Neural cell (in vitro differentiated cells): ENCODE measurements around the gene CAPN8. TPM values are rescaled to one million over a fixed set of nuclear protein-coding genes. Genes with fewer than 3 reads are reported as not detected.

Experiments
- H2AFZ ChIP-seq: fragments of 200-600, 300-800 bp; sonication (generic), shearing (Covaris generic); 2 replicates; pipeline ENCODE4 v1.6.0; 2014; ENCODE audit warnings: low read depth, mild to moderate bottlenecking, antibody characterized with exemption, low read length, moderate library complexity
- H3F3A ChIP-seq: fragments of 200-600 bp; shearing (Covaris generic); 2 replicates; pipeline ENCODE4 v1.6.1; 2016; ENCODE audit warnings: mild to moderate bottlenecking, moderate library complexity, mixed read lengths, antibody characterized with exemption, low read length; ENCODE audit not compliant: insufficient read depth, poor library complexity, severe bottlenecking
- H3K27ac ChIP-seq: fragments of 200-600, 300-800 bp; sonication (generic), shearing (Covaris generic); 2 replicates; pipeline ENCODE4 v1.5.1; 2014; ENCODE audit warnings: mild to moderate bottlenecking, low read length, moderate library complexity
- H3K27me3 ChIP-seq: fragments of 300-800, 200-600 bp; sonication (generic), shearing (Covaris generic); 2 replicates; pipeline ENCODE4 v1.6.0; 2014; ENCODE audit warnings: mild to moderate bottlenecking, low read depth, low read length, moderate library complexity; ENCODE audit not compliant: insufficient read depth
- H3K36me3 ChIP-seq: fragments of 300-800, 200-600 bp; sonication (generic), shearing (Covaris generic); 2 replicates; pipeline ENCODE4 v1.5.1; 2014; ENCODE audit warnings: mild to moderate bottlenecking, antibody characterized with exemption, low read length, moderate library complexity; ENCODE audit not compliant: insufficient read depth
- H3K4me2 ChIP-seq: fragments of 300-800, 200-600 bp; sonication (generic), shearing (Covaris generic); 2 replicates; pipeline ENCODE4 v1.6.0; 2014; ENCODE audit warnings: mild to moderate bottlenecking, low read length
- H3K4me3 ChIP-seq: fragments of 300-800, 200-600 bp; sonication (generic), shearing (Covaris generic); 2 replicates; pipeline ENCODE4 v1.5.1; 2014; ENCODE audit warnings: mild to moderate bottlenecking, low read length, moderate library complexity
- H3K79me2 ChIP-seq: fragments of 200-600 bp; shearing (Covaris generic); replicated peaks from 2 replicates; pipeline ENCODE4 v1.6.0; 2014; ENCODE audit warnings: mild to moderate bottlenecking, low read length, moderate library complexity; ENCODE audit not compliant: insufficient read depth
- H3K9ac ChIP-seq: fragments of 300-800, 200-600 bp; sonication (generic), shearing (Covaris generic); 2 replicates; pipeline ENCODE4 v1.6.1; 2016; ENCODE audit warnings: mild to moderate bottlenecking, low read length, mixed read lengths
- H3K9me2 ChIP-seq: fragments of 200-600 bp; shearing (Covaris generic); 2 replicates; pipeline ENCODE4 v1.6.1; 2016; ENCODE audit warnings: mild to moderate bottlenecking, low read length, mixed read lengths; ENCODE audit not compliant: insufficient read depth
- H3K9me3 ChIP-seq: fragments of 200-600, 300-800 bp; sonication (generic), shearing (Covaris generic); 2 replicates; pipeline ENCODE4 v1.6.1; 2016; ENCODE audit warnings: mild to moderate bottlenecking, mixed run types, low read length, moderate library complexity, mixed read lengths
- H4K20me1 ChIP-seq: fragments of 200-600 bp; shearing (Covaris generic); 2 replicates; pipeline ENCODE4 v1.6.1; 2016; ENCODE audit warnings: mild to moderate bottlenecking, mixed run types; ENCODE audit not compliant: insufficient read depth
- CTCF ChIP-seq: fragments of 450-650 bp; IDR thresholded peaks from 2 replicates; pipeline ENCODE4 v1.5.1; 2014; ENCODE audit warnings: antibody characterized with exemption, mild to moderate bottlenecking, moderate library complexity; ENCODE audit not compliant: poor library complexity, severe bottlenecking
- EP300 ChIP-seq: fragments of 450-650 bp; conservative IDR thresholded peaks from 2 replicates; pipeline ENCODE4 v1.6.1; 2014; ENCODE audit warnings: antibody characterized with exemption, mild to moderate bottlenecking, moderate library complexity; ENCODE audit not compliant: poor library complexity, severe bottlenecking
- EZH2 ChIP-seq: fragments of 200-600, 300-800 bp; shearing (Covaris generic), sonication (generic); IDR thresholded peaks from 2 replicates; pipeline ENCODE4 v1.6.1; 2014; ENCODE audit warnings: antibody characterized with exemption, low read length, borderline replicate concordance, mild to moderate bottlenecking; ENCODE audit not compliant: insufficient read depth, poor library complexity, severe bottlenecking
- MXI1 ChIP-seq: fragments of 450-650 bp; conservative IDR thresholded peaks from 2 replicates; pipeline ENCODE4 v1.6.1; 2014; ENCODE audit warnings: antibody characterized with exemption, mild to moderate bottlenecking; ENCODE audit not compliant: poor library complexity, severe bottlenecking
- POLR2AphosphoS5 ChIP-seq: IDR thresholded peaks from 2 replicates; pipeline ENCODE4 v1.6.1; 2012
- RAD21 ChIP-seq: fragments of 450-650 bp; conservative IDR thresholded peaks from 2 replicates; pipeline ENCODE4 v1.6.1; 2014; ENCODE audit warnings: antibody characterized with exemption, mild to moderate bottlenecking, moderate library complexity
- REST ChIP-seq: IDR thresholded peaks from 2 replicates; pipeline ENCODE4 v1.6.1; 2012; ENCODE audit warnings: borderline replicate concordance
- SMC3 ChIP-seq: fragments of 450-650 bp; conservative IDR thresholded peaks from 2 replicates; pipeline ENCODE4 v1.6.1; 2014; ENCODE audit warnings: antibody characterized with exemption, mild to moderate bottlenecking, moderate library complexity; ENCODE audit not compliant: poor library complexity
- TAF1 ChIP-seq: IDR thresholded peaks from 2 replicates; pipeline ENCODE4 v1.6.1; 2012; ENCODE audit warnings: low read depth
- polyA plus RNA-seq: library from polyadenylated mRNA; depleted of rRNA; stranded (reverse); fragments of >200 nt; gene quantifications from 2 replicates; pipeline ENCODE4 v1.2.3, GENCODE V29; 2014

Gene CAPN8
- polyA plus RNA-seq, 1 donor from 2014 or later, result not detected

- Histone ChIP-seq H2AFZ (no peak overlapping the region), H3K9me2 (no peaks in the 10 kb centered on the region), H4K20me1 (no peaks in the 10 kb centered on the region), H3K4me3 (no peak overlapping the region), H3K9ac (no peak overlapping the region), H3K27ac (no peak overlapping the region), H3K9me3 (no peaks in the 10 kb centered on the region), H3K27me3 (no peaks in the 10 kb centered on the region), H3F3A (no peaks in the 10 kb centered on the region), H3K79me2 (no peaks in the 10 kb centered on the region), H3K36me3 (no peaks in the 10 kb centered on the region), H3K4me2 (no peak overlapping the region)
- no peak for TF ChIP-seq REST
- TF ChIP-seq EZH2, result no peak
- TF ChIP-seq MXI1, result no peak
- TF ChIP-seq RAD21, result no peak
- no peak for TF ChIP-seq SMC3
- TF ChIP-seq CTCF, result no peak
- no peak for TF ChIP-seq POLR2AphosphoS5
- no peak for TF ChIP-seq TAF1
- no peak for TF ChIP-seq EP300
Measured at GRCh38 chr1:223667484-223668182, 2.1 kb upstream of the CAPN8 start.

GRCh38 chr1:223664106-223664505 lies 1.4 kb downstream of the CAPN8 start:
- no peak overlapping the region for H2AFZ ChIP-seq

More at GRCh38 chr1:223664106-223664505, 1.4 kb downstream of the CAPN8 start:
- TF ChIP-seq RAD21, result no peak
- no peak for TF ChIP-seq SMC3
- TF ChIP-seq EP300, result no peak
- TF ChIP-seq EZH2, result no peak
- no peak for TF ChIP-seq REST
- TF ChIP-seq TAF1, result no peak
- TF ChIP-seq POLR2AphosphoS5, result no peak
- no peak for TF ChIP-seq MXI1
- no peak for TF ChIP-seq CTCF
- no peaks in the 10 kb centered on the region for H3K9me3 ChIP-seq
- H3K4me3 ChIP-seq, result no peak overlapping the region
- no peaks in the 10 kb centered on the region for H3K79me2 ChIP-seq
- no peak overlapping the region for H3K4me2 ChIP-seq
- H3K36me3 ChIP-seq, result no peaks in the 10 kb centered on the region
- H3K9me2 ChIP-seq, result no peaks in the 10 kb centered on the region
- H3F3A ChIP-seq, result no peaks in the 10 kb centered on the region
- H3K9ac ChIP-seq, result no peak overlapping the region
- no peaks in the 10 kb centered on the region for H4K20me1 ChIP-seq
- H3K27ac ChIP-seq, result no peak overlapping the region
- H3K27me3 ChIP-seq, result no peaks in the 10 kb centered on the region
